ENCODE data around the gene BSDC1. TPM values are rescaled to one million over a fixed set of nuclear protein-coding genes. Genes with fewer than 3 reads are reported as not detected.
"Not testable (repeated sequence)": the region's sequence is repeated elsewhere in the genome, so short reads cannot be mapped to it uniquely, and the experiment has no call there.

BSDC1 gene, protein sequence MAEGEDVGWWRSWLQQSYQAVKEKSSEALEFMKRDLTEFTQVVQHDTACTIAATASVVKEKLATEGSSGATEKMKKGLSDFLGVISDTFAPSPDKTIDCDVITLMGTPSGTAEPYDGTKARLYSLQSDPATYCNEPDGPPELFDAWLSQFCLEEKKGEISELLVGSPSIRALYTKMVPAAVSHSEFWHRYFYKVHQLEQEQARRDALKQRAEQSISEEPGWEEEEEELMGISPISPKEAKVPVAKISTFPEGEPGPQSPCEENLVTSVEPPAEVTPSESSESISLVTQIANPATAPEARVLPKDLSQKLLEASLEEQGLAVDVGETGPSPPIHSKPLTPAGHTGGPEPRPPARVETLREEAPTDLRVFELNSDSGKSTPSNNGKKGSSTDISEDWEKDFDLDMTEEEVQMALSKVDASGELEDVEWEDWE
- 100 to 1,000 TPM in 3 of 4 donors, 10 to 100 TPM in 1; 89.1 to 140 (median 109) TPM for total RNA-seq

- Histone ChIP-seq H3K27ac (peak within 1 kb of the TSS; percentile 84 to 90 (median 88)), H3K36me3 (peaks cover 0 to 26% (median 0%) of the 10 kb centered on the region in 3 donors), H3K4me3 (peak within 1 kb of the TSS; percentile 63 to 91 (median 71)), H3K9me3 (no peaks in the 10 kb centered on the region), H3K27me3 (no peaks in the 10 kb centered on the region), H3K4me1 (peaks cover 0 to 23% (median 3%) of the 10 kb centered on the region in 4 donors)
- TF ChIP-seq POLR2A (IDR thresholded peaks at IDR 0.05) = peak; percentile 80 to 95
- TF ChIP-seq, protein P1, sequence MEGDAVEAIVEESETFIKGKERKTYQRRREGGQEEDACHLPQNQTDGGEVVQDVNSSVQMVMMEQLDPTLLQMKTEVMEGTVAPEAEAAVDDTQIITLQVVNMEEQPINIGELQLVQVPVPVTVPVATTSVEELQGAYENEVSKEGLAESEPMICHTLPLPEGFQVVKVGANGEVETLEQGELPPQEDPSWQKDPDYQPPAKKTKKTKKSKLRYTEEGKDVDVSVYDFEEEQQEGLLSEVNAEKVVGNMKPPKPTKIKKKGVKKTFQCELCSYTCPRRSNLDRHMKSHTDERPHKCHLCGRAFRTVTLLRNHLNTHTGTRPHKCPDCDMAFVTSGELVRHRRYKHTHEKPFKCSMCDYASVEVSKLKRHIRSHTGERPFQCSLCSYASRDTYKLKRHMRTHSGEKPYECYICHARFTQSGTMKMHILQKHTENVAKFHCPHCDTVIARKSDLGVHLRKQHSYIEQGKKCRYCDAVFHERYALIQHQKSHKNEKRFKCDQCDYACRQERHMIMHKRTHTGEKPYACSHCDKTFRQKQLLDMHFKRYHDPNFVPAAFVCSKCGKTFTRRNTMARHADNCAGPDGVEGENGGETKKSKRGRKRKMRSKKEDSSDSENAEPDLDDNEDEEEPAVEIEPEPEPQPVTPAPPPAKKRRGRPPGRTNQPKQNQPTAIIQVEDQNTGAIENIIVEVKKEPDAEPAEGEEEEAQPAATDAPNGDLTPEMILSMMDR (IDR thresholded peaks at IDR 0.05) = no peak
- peak; percentile 99 for DNase-seq
Measured at GRCh38 chr1:32394141-32394889, at the start of gene BSDC1. BSDC1 (minus strand) TSS chr1:32394441; CDS start chr1:32394414, 27 bp downstream.

- not testable (repeated sequence) for H3K4me1 ChIP-seq, H3K9me3 ChIP-seq, H3K36me3 ChIP-seq, H3K27ac ChIP-seq, H3K4me3 ChIP-seq, DNase-seq, H3K27me3 ChIP-seq
Measured at GRCh38 chr1:32441467-32441866, 47.2 kb upstream of the BSDC1 start.

GRCh38 chr1:32438777-32439176, 44.5 kb upstream of the BSDC1 start:
- H3K27me3 ChIP-seq, H3K9me3 ChIP-seq, H3K27ac ChIP-seq, H3K4me3 ChIP-seq, DNase-seq, H3K36me3 ChIP-seq, H3K4me1 ChIP-seq: not testable (repeated sequence)

DNA sequence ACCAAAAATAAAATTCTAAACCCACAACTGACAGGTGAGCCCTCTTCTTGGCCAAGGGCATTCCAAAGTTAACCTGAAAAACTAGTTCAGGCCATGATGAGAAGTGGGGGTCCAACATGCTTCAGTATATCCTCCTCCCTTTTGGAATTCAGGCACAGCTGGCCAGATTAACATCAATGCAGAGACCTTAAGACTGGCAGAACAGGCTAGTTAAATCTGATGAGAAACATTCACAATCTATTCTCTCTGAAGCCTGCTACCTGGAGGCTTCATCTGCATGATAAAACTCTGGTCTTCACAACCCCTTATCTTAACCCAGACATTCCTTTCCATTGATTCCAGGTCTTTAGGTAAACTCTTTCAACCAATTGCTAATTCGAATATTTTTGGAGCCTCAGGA, 43.9 kb upstream of the BSDC1 start:
- Histone ChIP-seq H3K36me3 (no peaks in the 10 kb centered on the region), H3K4me1 (no peaks in the 10 kb centered on the region), H3K27me3 (no peaks in the 10 kb centered on the region), H3K4me3 (no peak overlapping the region), H3K27ac (no peak overlapping the region), H3K9me3 (no peaks in the 10 kb centered on the region)
- TF ChIP-seq POLR2A (IDR thresholded peaks at IDR 0.05) = no peak
- TF ChIP-seq, protein P1 (IDR thresholded peaks at IDR 0.05) = no peak
- no peak for DNase-seq

DNA sequence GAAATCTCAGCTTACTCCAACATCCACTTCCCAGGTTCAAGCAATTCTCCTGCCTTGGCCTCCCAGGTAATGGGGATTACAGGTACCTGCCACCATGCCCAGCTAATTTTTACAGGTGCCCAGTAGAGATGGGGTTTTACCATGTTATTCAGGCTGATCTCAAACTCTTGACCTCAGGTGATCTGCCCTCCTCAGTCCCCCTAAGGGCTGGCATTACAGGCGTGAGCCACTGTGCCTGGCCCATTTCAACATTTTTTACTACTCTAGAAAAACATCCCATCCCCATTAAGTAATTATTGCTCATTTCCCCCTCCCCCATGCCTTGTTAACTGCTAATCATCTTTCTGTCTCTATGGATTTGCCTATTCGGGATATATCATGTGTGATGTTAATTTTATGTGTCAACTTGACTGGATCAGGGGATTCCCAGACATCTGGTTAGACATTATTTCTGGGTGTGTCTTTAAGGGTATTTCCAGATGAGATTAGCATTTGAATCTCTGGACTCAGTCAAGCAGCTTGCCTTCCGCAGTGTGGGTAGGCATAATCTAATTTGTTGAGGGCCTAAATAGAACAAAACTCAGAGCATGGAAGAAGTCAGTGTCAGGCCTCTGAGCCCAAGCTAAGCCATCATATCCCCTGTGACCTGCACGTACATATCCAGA, 37.6 kb upstream of the BSDC1 start:
- Histone ChIP-seq H3K4me3 (no peak overlapping the region), H3K36me3 (no peaks in the 10 kb centered on the region), H3K27me3 (no peaks in the 10 kb centered on the region), H3K4me1 (no peaks in the 10 kb centered on the region), H3K9me3 (no peaks in the 10 kb centered on the region), H3K27ac (no peak overlapping the region)
- TF ChIP-seq, protein P1 (IDR thresholded peaks at IDR 0.05) = no peak
- no peak for TF ChIP-seq POLR2A (IDR thresholded peaks at IDR 0.05)
- no peak for DNase-seq

- H3K9me3 ChIP-seq = no peaks in the 10 kb centered on the region
- H3K27ac ChIP-seq = no peak overlapping the region
- no peak overlapping the region for H3K4me3 ChIP-seq
- H3K27me3 ChIP-seq = no peaks in the 10 kb centered on the region
- H3K36me3 ChIP-seq = no peaks in the 10 kb centered on the region
- no peak for DNase-seq
- no peaks in the 10 kb centered on the region for H3K4me1 ChIP-seq
- TF ChIP-seq POLR2A (IDR thresholded peaks at IDR 0.05) = no peak
- TF ChIP-seq, protein P1 (IDR thresholded peaks at IDR 0.05) = no peak
Measured at GRCh38 chr1:32427264-32427963, 33.2 kb upstream of the BSDC1 start.
